Keratinocyte (primary cell): ENCODE data around the gene GNB5.

Experiments
- CTCF ChIP-seq, 3 experiments: IDR thresholded peaks in 1 of 3; conservative IDR thresholded peaks in 1 of 3; optimal IDR thresholded peaks in 1 of 3; 2 replicates in 2 of 3; 3 replicates in 1 of 3; pipeline versions ENCODE3 to v1.5.1; 2011; ENCODE audit warnings: low read length in 3 of 3, mild to moderate bottlenecking in 3 of 3, moderate library complexity in 2 of 3, control low read depth in 1 of 3, inconsistent platforms in 1 of 3; ENCODE audit not compliant: insufficient read depth in 2 of 3; ENCODE audit errors: extremely low read depth in 1 of 3
- EZH2 ChIP-seq: IDR thresholded peaks from one replicate; pipeline ENCODE4 v1.6.1; 2012; ENCODE audit warnings: inconsistent platforms, mild to moderate bottlenecking, low read length, moderate library complexity

- TF ChIP-seq CTCF (optimal IDR thresholded peaks at IDR 0.05 in 1 of 3, IDR thresholded peaks at IDR 0.05 in 1 of 3, conservative IDR thresholded peaks at IDR 0.05 in 1 of 3; ENCODE audit: extremely low read depth in 1 of 3, insufficient read depth in 2 of 3, low read length in 3 of 3) (no peak), EZH2 (no peak)
These were observed 123.1 kb downstream of the GNB5 start for GRCh38 chr15:52068004-52068615.
